Brain microvascular endothelial cell (primary cell): Measurements from ENCODE around the gene VRTN.

ENCODE experiments used
- DNase-seq: peaks from one replicate; pipeline ENCODE4 v3.0.0-alpha.2; 2020
- H3K27ac ChIP-seq: fragments of 250-450 bp; sonication (Bioruptor Pico); 2 replicates; pipeline ENCODE4 v1.5.1; 2020; ENCODE audit warnings: mild to moderate bottlenecking, moderate library complexity
- H3K27me3 ChIP-seq: fragments of 250-450 bp; sonication (Bioruptor Pico); replicated peaks from 2 replicates; pipeline ENCODE4 v1.5.1; 2020; ENCODE audit warnings: mild to moderate bottlenecking
- H3K36me3 ChIP-seq: fragments of 250-450 bp; sonication (Bioruptor Pico); replicated peaks from 2 replicates; pipeline ENCODE4 v1.5.1; 2020; ENCODE audit warnings: mild to moderate bottlenecking
- H3K4me3 ChIP-seq: 2 replicates; pipeline ENCODE4 v1.5.1; 2011; ENCODE audit warnings: low read depth, mild to moderate bottlenecking, control low read depth, low read length, moderate library complexity
- CTCF ChIP-seq: IDR thresholded peaks from 2 replicates; pipeline ENCODE4 v1.5.1; 2011; ENCODE audit warnings: low read depth, mild to moderate bottlenecking, moderate library complexity, low read length, control low read depth, inconsistent platforms; ENCODE audit errors: missing control alignments
- in situ Hi-C: cut with HindIII; loops from 2 replicates; pipeline ENCODE4 v1.10.0; 2017; ENCODE audit warnings: low sequenced_read_pairs, low pct_ligation_motif_present

VRTN gene

GRCh38 chr14:74407021-74407800 is 58.9 kb downstream of the VRTN start:
- Histone ChIP-seq H3K4me3 (no peak overlapping the region), H3K27ac (no peak overlapping the region), H3K27me3 (no peaks in the 10 kb centered on the region), H3K36me3 (no peaks in the 10 kb centered on the region)
- DNase-seq, result no peak
- no peak for TF ChIP-seq CTCF
- in situ Hi-C loops, result no loop called here

GRCh38 chr14:74407801-74408154 is 59.5 kb downstream of the VRTN start:
- no peak for TF ChIP-seq CTCF
- no peak for DNase-seq
- Histone ChIP-seq H3K36me3 (no peaks in the 10 kb centered on the region), H3K27ac (no peak overlapping the region), H3K27me3 (no peaks in the 10 kb centered on the region), H3K4me3 (no peak overlapping the region)
- in situ Hi-C loops, result no loop called here

GRCh38 chr14:74408870-74409269 is 60.6 kb downstream of the VRTN start:
- no peaks in the 10 kb centered on the region for H3K36me3 ChIP-seq
- peaks cover under 1% of the 10 kb centered on the region for H3K27me3 ChIP-seq
- in situ Hi-C loops, result no loop called here
- no peak overlapping the region for H3K4me3 ChIP-seq
- H3K27ac ChIP-seq, result no peak overlapping the region
- TF ChIP-seq CTCF, result no peak
- no peak for DNase-seq

- Histone ChIP-seq H3K36me3 (no peaks in the 10 kb centered on the region), H3K27me3 (peaks cover 2% of the 10 kb centered on the region), H3K4me3 (no peak overlapping the region), H3K27ac (no peak overlapping the region)
- in situ Hi-C loops, result no loop called here
- TF ChIP-seq CTCF, result no peak
- no peak for DNase-seq
Measured at GRCh38 chr14:74409441-74409840, 61.2 kb downstream of the VRTN start.
